ENCODE data around the gene GPC5.

GPC5 gene

GRCh38 chr13:92775658-92776057, 1377.2 kb downstream of the GPC5 start:
- no peak overlapping the region for H3K4me3 Mint-ChIP-seq
- H3K4me1 Mint-ChIP-seq (ENCODE audit: low read depth), result no peaks in the 10 kb centered on the region
- H3K27me3 Mint-ChIP-seq, result no peaks in the 10 kb centered on the region
- H3K36me3 Mint-ChIP-seq (ENCODE audit: low read depth), result no peaks in the 10 kb centered on the region
- H3K9me3 Mint-ChIP-seq, result peaks cover 26% of the 10 kb centered on the region
- H3K27ac Mint-ChIP-seq, result no peak overlapping the region

GRCh38 chr13:92781965-92782690, 1383.7 kb downstream of the GPC5 start:
- H3K27me3 Mint-ChIP-seq, result no peaks in the 10 kb centered on the region
- peaks cover 12% of the 10 kb centered on the region for H3K9me3 Mint-ChIP-seq
- no peak overlapping the region for H3K27ac Mint-ChIP-seq

DNA sequence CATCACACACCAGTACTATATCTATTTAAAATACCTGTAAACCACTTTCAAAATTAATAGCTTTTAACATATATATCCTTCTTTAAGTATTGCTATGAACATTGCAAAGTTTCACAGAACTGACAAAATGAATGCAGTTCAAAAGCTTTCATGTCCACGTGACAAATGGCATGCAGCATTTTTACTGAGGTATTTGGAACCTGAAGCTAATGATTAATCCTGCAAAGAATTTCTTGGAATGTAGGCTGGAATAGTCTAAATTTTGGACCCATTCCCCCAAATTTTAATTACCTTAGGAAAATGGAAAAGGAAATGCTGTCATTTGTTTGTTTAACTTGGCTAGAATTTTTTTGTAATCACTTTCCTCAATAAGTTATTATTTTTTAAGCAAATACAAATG, 1404.4 kb downstream of the GPC5 start:
- no peaks in the 10 kb centered on the region for H3K9me3 Mint-ChIP-seq
- peaks cover 6% of the 10 kb centered on the region for H3K4me1 Mint-ChIP-seq (ENCODE audit: low read depth)

More at GRCh38 chr13:92781965-92782690, 1383.7 kb downstream of the GPC5 start:
- no peaks in the 10 kb centered on the region for H3K4me1 Mint-ChIP-seq (ENCODE audit: low read depth)
- no peaks in the 10 kb centered on the region for H3K36me3 Mint-ChIP-seq (ENCODE audit: low read depth)
- no peak overlapping the region for H3K4me3 Mint-ChIP-seq

DNA sequence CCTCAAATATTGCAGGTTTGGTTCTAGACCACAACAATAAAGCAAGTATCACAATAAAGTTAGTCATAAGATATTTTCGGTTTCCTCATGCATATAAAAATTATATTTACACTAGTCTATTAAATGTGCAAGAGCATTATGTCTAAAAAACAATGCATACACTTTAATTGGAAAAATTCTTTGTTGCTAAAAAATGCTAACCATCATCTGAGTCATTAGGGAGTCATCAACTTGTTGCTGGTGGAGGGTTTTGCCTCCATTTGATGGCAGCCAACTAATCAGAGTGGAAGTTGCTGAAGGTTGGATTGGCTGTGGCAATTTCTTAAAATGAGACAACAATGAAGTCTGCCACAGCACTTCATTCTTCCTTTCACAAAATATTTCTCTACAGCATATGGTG, 1405.9 kb downstream of the GPC5 start:
- Mint-ChIP-seq H3K36me3 (ENCODE audit: low read depth) (no peaks in the 10 kb centered on the region), H3K4me3 (no peak overlapping the region), H3K9me3 (no peaks in the 10 kb centered on the region), H3K4me1 (ENCODE audit: low read depth) (peaks cover 6% of the 10 kb centered on the region), H3K27me3 (no peaks in the 10 kb centered on the region), H3K27ac (no peak overlapping the region)

More for the DNA sequence above, 1404.4 kb downstream of the GPC5 start:
- no peak overlapping the region for H3K27ac Mint-ChIP-seq
- no peaks in the 10 kb centered on the region for H3K27me3 Mint-ChIP-seq
- H3K4me3 Mint-ChIP-seq, result no peak overlapping the region
- H3K36me3 Mint-ChIP-seq (ENCODE audit: low read depth), result no peaks in the 10 kb centered on the region

DNA sequence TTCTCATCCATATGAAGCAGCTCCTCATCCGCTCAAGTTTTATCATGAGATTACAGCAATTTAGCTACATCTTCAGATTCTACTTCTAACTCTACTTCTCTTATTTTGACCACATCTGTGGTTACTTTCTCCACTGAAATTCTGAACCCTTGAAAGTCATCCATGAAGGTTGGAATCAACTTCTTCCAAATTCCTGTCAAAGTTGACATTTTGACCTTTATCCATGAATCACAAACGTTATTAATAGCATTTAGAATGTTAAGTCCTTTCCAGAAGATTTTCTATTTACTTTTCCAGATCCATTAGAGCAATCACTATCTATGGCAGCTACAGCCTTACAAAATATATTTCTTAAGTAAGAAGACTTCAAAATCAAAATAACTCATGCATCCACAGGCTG, 1406.5 kb downstream of the GPC5 start:
- Mint-ChIP-seq H3K4me1 (ENCODE audit: low read depth) (peaks cover 6% of the 10 kb centered on the region), H3K9me3 (no peaks in the 10 kb centered on the region), H3K27ac (no peak overlapping the region), H3K4me3 (no peak overlapping the region), H3K27me3 (no peaks in the 10 kb centered on the region), H3K36me3 (ENCODE audit: low read depth) (no peaks in the 10 kb centered on the region)

DNA sequence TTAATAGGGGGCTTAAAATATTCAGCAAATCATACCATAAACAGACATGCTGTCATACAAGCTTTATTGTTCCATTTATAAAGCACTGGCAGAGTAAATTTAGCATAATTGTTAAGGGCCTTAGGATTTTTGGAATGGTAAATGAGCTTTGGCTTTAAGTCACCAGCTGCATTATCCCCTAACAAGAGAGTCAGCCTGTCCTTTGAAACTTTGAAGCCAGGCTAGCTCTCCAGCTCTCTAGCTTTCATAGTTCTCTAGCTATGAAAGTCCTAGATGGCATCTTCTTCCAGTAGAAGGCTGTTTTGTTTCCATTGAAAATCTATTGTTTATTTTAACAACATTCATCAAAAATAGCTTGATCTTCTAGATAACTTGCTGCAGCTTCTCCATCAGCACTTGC, 1407.3 kb downstream of the GPC5 start:
- no peaks in the 10 kb centered on the region for H3K27me3 Mint-ChIP-seq
- H3K4me3 Mint-ChIP-seq, result peak overlapping the region; percentile 68
- peaks cover 6% of the 10 kb centered on the region for H3K4me1 Mint-ChIP-seq (ENCODE audit: low read depth)
- H3K9me3 Mint-ChIP-seq, result no peaks in the 10 kb centered on the region
- H3K27ac Mint-ChIP-seq, result no peak overlapping the region
- H3K36me3 Mint-ChIP-seq (ENCODE audit: low read depth), result no peaks in the 10 kb centered on the region

- no peaks in the 10 kb centered on the region for H3K27me3 Mint-ChIP-seq
- H3K4me1 Mint-ChIP-seq (ENCODE audit: low read depth), result peaks cover 6% of the 10 kb centered on the region
- peak overlapping the region; percentile 68 for H3K4me3 Mint-ChIP-seq
- H3K9me3 Mint-ChIP-seq, result no peaks in the 10 kb centered on the region
- H3K27ac Mint-ChIP-seq, result no peak overlapping the region
- no peaks in the 10 kb centered on the region for H3K36me3 Mint-ChIP-seq (ENCODE audit: low read depth)
Observed at GRCh38 chr13:92806215-92806614, 1407.8 kb downstream of the GPC5 start.

GRCh38 chr13:92807353-92807752, 1408.9 kb downstream of the GPC5 start:
- H3K4me1 Mint-ChIP-seq (ENCODE audit: low read depth), result peaks cover 6% of the 10 kb centered on the region

GRCh38 chr13:92807966-92808365, 1409.5 kb downstream of the GPC5 start:
- H3K27me3 Mint-ChIP-seq, result no peaks in the 10 kb centered on the region
- no peak overlapping the region for H3K4me3 Mint-ChIP-seq
- no peak overlapping the region for H3K27ac Mint-ChIP-seq
- H3K4me1 Mint-ChIP-seq (ENCODE audit: low read depth), result peaks cover 6% of the 10 kb centered on the region
- H3K9me3 Mint-ChIP-seq, result no peaks in the 10 kb centered on the region
- H3K36me3 Mint-ChIP-seq (ENCODE audit: low read depth), result no peaks in the 10 kb centered on the region

More at GRCh38 chr13:92807353-92807752, 1408.9 kb downstream of the GPC5 start:
- Mint-ChIP-seq H3K9me3 (no peaks in the 10 kb centered on the region), H3K36me3 (ENCODE audit: low read depth) (no peaks in the 10 kb centered on the region), H3K27ac (no peak overlapping the region), H3K4me3 (no peak overlapping the region), H3K27me3 (no peaks in the 10 kb centered on the region)

DNA sequence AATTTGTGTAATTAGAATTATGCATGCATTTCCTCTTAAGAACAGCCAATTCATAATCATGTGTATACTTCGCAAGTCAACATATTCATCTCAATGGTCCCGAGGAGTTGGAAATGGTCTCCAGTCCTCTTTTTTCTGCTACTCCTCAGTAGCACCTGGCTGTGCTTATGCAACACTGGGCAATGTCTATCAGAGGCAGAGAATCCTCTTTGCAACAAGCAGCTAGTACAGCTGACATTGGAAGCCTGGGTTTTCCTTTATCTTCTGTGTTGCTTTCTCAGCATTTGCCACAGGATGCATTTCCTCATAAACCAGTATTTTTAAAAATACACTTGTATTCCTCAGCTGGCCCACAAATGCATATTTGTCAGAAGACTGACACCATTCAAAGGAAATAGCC, 1422.9 kb downstream of the GPC5 start:
- Mint-ChIP-seq H3K36me3 (ENCODE audit: low read depth) (no peaks in the 10 kb centered on the region), H3K4me1 (ENCODE audit: low read depth) (no peaks in the 10 kb centered on the region), H3K4me3 (no peak overlapping the region), H3K27ac (no peak overlapping the region), H3K27me3 (no peaks in the 10 kb centered on the region), H3K9me3 (peaks cover 20% of the 10 kb centered on the region)

DNA sequence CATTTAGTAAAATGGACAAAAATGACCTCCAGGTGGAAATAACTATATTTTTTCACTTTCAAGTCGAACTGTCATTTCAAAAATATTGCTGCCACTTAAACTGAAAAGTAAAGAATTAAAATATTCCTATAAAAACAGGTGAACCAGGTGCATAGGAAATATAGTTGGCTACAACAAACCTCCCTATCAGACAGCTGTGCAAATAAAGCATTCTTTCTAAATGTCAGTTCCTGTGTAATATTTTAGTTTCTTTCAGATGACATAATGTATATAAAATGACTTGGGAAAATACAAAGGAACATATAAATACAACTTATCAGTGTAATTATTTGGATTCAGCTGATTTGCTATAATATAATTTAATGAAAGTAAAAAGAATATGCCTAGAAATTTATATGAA, 1424.6 kb downstream of the GPC5 start:
- H3K27me3 Mint-ChIP-seq, result no peaks in the 10 kb centered on the region
- H3K9me3 Mint-ChIP-seq, result peaks cover 14% of the 10 kb centered on the region
- H3K4me3 Mint-ChIP-seq, result no peak overlapping the region
- H3K36me3 Mint-ChIP-seq (ENCODE audit: low read depth), result no peaks in the 10 kb centered on the region
- H3K4me1 Mint-ChIP-seq (ENCODE audit: low read depth), result no peaks in the 10 kb centered on the region
- H3K27ac Mint-ChIP-seq, result no peak overlapping the region

DNA sequence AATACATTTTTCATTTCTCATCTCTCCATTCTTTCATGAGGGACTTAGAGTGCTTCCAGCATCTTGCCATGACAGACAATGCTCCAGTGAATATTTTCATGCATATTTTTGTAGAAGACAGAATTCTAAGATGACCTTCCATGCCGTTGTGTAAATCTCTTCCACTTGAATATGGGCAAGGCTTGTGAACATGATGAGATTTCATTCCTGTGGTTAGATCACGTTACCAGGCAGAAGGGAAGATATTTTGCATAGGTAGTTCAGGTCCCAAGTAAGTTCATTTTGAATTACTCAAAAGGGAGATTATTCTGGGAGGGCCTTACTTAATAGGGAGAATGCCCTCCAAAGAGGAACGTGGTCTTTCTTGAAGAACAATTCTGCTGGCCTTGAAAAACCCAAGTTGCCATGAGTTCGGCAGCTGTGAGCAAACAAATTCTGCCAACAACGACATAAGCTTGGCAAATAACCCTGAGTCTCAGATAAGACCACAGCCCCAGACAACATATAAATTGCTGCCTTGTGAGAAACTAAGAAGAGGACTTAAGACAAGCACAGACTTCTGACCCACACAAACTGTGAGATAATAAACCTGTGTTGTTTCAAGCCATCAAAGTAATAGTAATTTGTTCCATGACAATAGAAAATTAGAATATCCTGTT, 1427.6 kb downstream of the GPC5 start:
- Mint-ChIP-seq H3K27me3 (no peaks in the 10 kb centered on the region), H3K4me3 (no peak overlapping the region), H3K4me1 (ENCODE audit: low read depth) (no peaks in the 10 kb centered on the region), H3K36me3 (ENCODE audit: low read depth) (no peaks in the 10 kb centered on the region), H3K9me3 (peaks cover 9% of the 10 kb centered on the region), H3K27ac (no peak overlapping the region)

DNA sequence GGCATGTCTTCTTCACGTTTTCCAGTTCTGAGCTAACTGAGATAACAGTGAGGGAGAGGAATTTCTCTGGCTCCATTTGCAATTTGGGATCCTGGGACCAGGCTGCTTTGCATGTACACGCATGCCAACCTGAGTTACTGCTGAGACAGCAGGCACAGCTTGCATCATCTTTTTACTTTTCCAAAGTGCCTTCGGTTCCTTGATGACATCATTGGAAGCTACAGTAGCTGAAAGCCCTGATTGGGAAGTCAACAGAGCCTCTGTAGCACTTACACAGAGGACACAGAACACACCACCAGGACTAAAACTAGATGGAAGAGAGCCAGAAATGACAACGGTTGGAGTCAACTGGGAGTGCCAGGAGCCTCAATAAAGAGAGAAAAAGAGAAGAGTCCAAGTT, 1429.1 kb downstream of the GPC5 start:
- H3K4me1 Mint-ChIP-seq (ENCODE audit: low read depth), result no peaks in the 10 kb centered on the region
- H3K27ac Mint-ChIP-seq, result no peak overlapping the region
- H3K36me3 Mint-ChIP-seq (ENCODE audit: low read depth), result no peaks in the 10 kb centered on the region
- peaks cover 14% of the 10 kb centered on the region for H3K9me3 Mint-ChIP-seq
- no peaks in the 10 kb centered on the region for H3K27me3 Mint-ChIP-seq
- H3K4me3 Mint-ChIP-seq, result no peak overlapping the region

DNA sequence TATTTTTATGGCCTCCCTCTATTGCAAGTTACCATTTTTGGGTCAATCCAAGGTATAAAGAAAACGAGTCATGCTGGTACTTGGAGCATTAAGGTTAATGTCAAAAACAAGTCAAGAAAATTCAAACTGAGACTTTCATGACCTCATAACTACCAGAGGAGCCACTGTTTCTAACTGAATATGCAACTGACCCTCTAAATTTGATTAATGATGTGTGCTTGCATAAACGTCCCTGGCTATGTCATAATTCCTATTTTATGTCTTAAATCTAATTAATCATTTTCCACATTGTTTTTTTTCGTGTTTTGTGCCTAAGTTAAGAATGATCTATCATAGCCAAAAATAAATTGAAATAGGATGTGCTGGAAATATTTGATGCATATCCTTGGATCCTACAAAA, 1431.5 kb downstream of the GPC5 start:
- Mint-ChIP-seq H3K27ac (no peak overlapping the region), H3K27me3 (no peaks in the 10 kb centered on the region), H3K9me3 (peaks cover 9% of the 10 kb centered on the region), H3K4me1 (ENCODE audit: low read depth) (no peaks in the 10 kb centered on the region), H3K4me3 (no peak overlapping the region), H3K36me3 (ENCODE audit: low read depth) (no peaks in the 10 kb centered on the region)

DNA sequence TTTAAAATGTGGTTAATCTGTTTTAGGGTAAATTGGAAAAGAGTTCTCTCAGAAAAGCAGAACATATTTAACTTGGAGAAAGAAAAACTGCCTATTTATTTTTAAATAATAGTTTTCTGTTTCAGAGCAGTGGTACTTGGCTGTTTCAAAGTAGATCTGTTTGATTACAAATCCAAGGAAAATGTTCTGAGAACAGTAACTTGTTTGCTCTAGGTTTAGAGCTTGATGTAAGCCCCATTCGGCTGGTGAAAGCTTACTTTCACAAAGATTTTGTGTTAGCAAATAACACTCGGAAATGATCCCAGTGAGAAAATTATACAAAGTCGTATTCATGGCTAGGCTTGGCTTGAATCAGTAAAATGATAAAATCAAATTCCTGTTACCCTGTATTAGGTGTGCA, 1432.4 kb downstream of the GPC5 start:
- H3K36me3 Mint-ChIP-seq (ENCODE audit: low read depth), result no peaks in the 10 kb centered on the region
- no peak overlapping the region for H3K4me3 Mint-ChIP-seq
- H3K27ac Mint-ChIP-seq, result no peak overlapping the region
- H3K4me1 Mint-ChIP-seq (ENCODE audit: low read depth), result no peaks in the 10 kb centered on the region
- H3K9me3 Mint-ChIP-seq, result peaks cover 9% of the 10 kb centered on the region
- H3K27me3 Mint-ChIP-seq, result no peaks in the 10 kb centered on the region

- peaks cover 9% of the 10 kb centered on the region for H3K9me3 Mint-ChIP-seq
- no peaks in the 10 kb centered on the region for H3K27me3 Mint-ChIP-seq
- no peak overlapping the region for H3K4me3 Mint-ChIP-seq
- H3K36me3 Mint-ChIP-seq (ENCODE audit: low read depth), result no peaks in the 10 kb centered on the region
- no peak overlapping the region for H3K27ac Mint-ChIP-seq
- no peaks in the 10 kb centered on the region for H3K4me1 Mint-ChIP-seq (ENCODE audit: low read depth)
Observed at GRCh38 chr13:92833071-92833470, 1434.7 kb downstream of the GPC5 start.
